MCF 10A (cell line): ENCODE data around the gene RPL36A. TPM values are rescaled to one million over a fixed set of nuclear protein-coding genes. Genes with fewer than 3 reads are reported as not detected.

Source experiments
- BruUV-seq: library from RNA; stranded (reverse); fragments of 400-500 nt; replicated peaks from 2 replicates; lab custom pipeline; 2021; lab: Mats Ljungman, UMichigan
- CTCF ChIA-PET: fragments of 300-600 bp; sonication (Branson Sonifier 250); formaldehyde crosslinking; extraction: SDS; loops from one replicate; lab custom pipeline; 2021; ENCODE audit warnings: antibody characterized with exemption, inconsistent platforms; lab: Yijun Ruan, JAX
- POLR2A ChIA-PET: fragments of 300-600, 350-650 bp; sonication (Branson Sonifier 250); formaldehyde crosslinking; extraction: SDS; loops from one replicate; lab custom pipeline; 2020; ENCODE audit warnings: antibody characterized with exemption, inconsistent platforms; lab: Yijun Ruan, JAX
- DNase-seq: peaks from one replicate; pipeline ENCODE4 v3.0.0-alpha.2; 2018; ENCODE audit not compliant: unreplicated experiment
- H3K27ac Mint-ChIP-seq: one replicate; pipeline ENCODE4 v1.8.0; 2022; ENCODE audit warnings: mild to moderate bottlenecking, low read depth, mixed read lengths; ENCODE audit not compliant: unreplicated experiment
- H3K27me3 Mint-ChIP-seq: one replicate; pipeline ENCODE4 v1.8.0; 2022; ENCODE audit warnings: mixed read lengths; ENCODE audit not compliant: insufficient read depth, unreplicated experiment
- H3K36me3 Mint-ChIP-seq: one replicate; pipeline ENCODE4 v1.8.0; 2022; ENCODE audit warnings: mild to moderate bottlenecking, moderate library complexity, mixed read lengths; ENCODE audit not compliant: insufficient read depth, unreplicated experiment
- H3K4me1 Mint-ChIP-seq: one replicate; pipeline ENCODE4 v1.8.0; 2022; ENCODE audit warnings: mixed read lengths; ENCODE audit not compliant: insufficient read depth, unreplicated experiment
- H3K4me3 Mint-ChIP-seq: one replicate; pipeline ENCODE4 v1.8.0; 2022; ENCODE audit warnings: mild to moderate bottlenecking, moderate library complexity, mixed read lengths; ENCODE audit not compliant: unreplicated experiment
- H3K9me3 Mint-ChIP-seq: one replicate; pipeline ENCODE4 v1.8.0; 2022; ENCODE audit warnings: mixed read lengths; ENCODE audit not compliant: unreplicated experiment
- CTCF ChIP-seq: fragments of 200-600 bp; IDR thresholded peaks from one replicate; pipeline ENCODE4 v1.8.0; 2022; ENCODE audit warnings: antibody characterized with exemption, mild to moderate bottlenecking; ENCODE audit not compliant: unreplicated experiment
- intact Hi-C: fragments of 100-400 bp; cut with micrococcal nuclease; formaldehyde crosslinking; loops from 2 replicates; pipeline ENCODE4 v1.14.1; 2022
- total RNA-seq: library from RNA; stranded (reverse); gene quantifications from 2 replicates; pipeline ENCODE4 v1.2.3, GENCODE V29; 2022

Gene RPL36A
- total RNA-seq, 1 experiment from 2014 or later: 482 TPM

DNA sequence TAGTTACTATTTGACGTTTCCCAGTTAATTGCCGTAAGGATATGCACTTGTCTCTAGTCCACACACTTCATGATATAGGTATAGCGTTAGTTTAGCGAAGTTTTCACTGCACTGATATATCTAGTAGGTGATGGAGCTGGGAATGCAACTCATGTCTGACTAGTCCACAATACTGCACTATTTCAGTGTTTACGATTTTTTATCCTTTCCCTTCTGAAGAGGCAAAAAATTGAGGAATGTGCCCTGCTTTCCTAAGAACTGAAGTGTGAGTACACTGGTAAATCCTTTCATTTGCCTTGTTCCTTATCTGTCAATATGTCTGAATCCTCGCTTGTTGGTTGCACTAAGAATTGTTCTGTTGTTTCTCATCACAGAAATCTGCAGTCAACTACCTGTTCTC, 1.0 kb downstream of the RPL36A start:
- no TSS peak for BruUV-seq
- Mint-ChIP-seq H3K4me3 (peak overlapping the region; percentile 85), H3K27me3 (peaks cover 13% of the 10 kb centered on the region), H3K27ac (peak overlapping the region; percentile 90), H3K9me3 (no peaks in the 10 kb centered on the region), H3K4me1 (no peaks in the 10 kb centered on the region), H3K36me3 (peaks cover 59% of the 10 kb centered on the region)
- intact Hi-C loops: no loop called here
- ChIA-PET CTCF (interaction anchor here (0.5 to 1.6 kb wide), 3 partner anchors 10 to 245 kb away, joined by 3 to 12 read pairs (median 5); no protein-coding TSS in a partner anchor), POLR2A (interaction anchor here (0.7 to 3.4 kb wide), 5 partner anchors 8 to 44 kb away, joined by 4 to 54 read pairs (median 10); partner anchors contain the start of genes GLA, HNRNPH2 and TIMM8A)
- TF ChIP-seq CTCF: no peak
- DNase-seq: no peak

DNA sequence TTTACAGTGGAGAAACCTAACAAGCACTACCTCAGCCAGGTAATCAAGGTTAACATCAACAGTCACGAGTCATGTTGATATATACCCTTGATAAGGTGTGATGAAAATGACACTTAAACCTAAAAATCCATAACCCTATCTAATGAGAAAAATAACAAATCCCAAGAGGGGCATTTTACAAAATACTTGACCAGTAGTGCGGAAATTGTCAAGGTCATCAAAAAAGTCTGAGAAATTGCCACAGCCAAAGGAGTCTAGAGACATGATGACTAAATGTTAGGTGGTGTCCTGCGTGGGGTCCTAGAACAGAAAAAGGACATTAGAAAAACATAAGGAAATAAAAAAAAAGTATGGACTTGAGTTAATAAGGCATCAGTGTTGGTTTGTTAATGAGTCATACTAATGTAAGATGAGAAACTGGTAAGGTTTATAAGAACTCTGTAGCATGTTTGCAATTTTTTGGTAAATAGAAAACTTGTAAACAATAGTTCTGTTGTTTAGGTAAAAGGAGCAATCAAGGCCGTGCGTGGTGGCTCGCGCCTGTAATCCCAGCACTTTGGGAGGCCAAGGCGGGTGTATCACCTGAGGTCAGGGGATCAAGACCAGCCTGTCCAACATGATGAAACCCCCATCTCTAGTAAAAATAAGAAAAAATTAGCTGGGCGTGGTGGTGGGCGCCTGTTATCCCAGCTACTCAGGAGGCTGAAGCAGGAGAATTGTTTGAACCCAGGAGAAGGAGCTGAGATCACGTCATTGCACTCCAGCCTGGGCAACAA, 2.9 kb downstream of the RPL36A start:
- ChIA-PET POLR2A (interaction anchor here (0.6 to 0.9 kb wide), 2 partner anchors 32 to 33 kb away, joined by 3 to 4 read pairs; no protein-coding TSS in a partner anchor), CTCF (interaction anchor here (0.5 kb wide), 1 partner anchor 404 kb away, joined by 3 read pairs; no protein-coding TSS in a partner anchor)
- no peak for DNase-seq
- H3K27me3 Mint-ChIP-seq: peaks cover 13% of the 10 kb centered on the region
- H3K27ac Mint-ChIP-seq: no peak overlapping the region
- no peak for TF ChIP-seq CTCF
- BruUV-seq: no TSS peak
- H3K9me3 Mint-ChIP-seq: no peaks in the 10 kb centered on the region
- H3K4me3 Mint-ChIP-seq: no peak overlapping the region
- no peaks in the 10 kb centered on the region for H3K4me1 Mint-ChIP-seq
- intact Hi-C loops: no loop called here
- H3K36me3 Mint-ChIP-seq: peaks cover 65% of the 10 kb centered on the region

GRCh38 chrX:101394372-101394771, 3.6 kb downstream of the RPL36A start:
- Mint-ChIP-seq H3K9me3 (no peaks in the 10 kb centered on the region), H3K36me3 (peaks cover 65% of the 10 kb centered on the region), H3K27me3 (peaks cover 20% of the 10 kb centered on the region), H3K4me1 (no peaks in the 10 kb centered on the region), H3K4me3 (no peak overlapping the region), H3K27ac (no peak overlapping the region)
- TF ChIP-seq CTCF: no peak
- intact Hi-C loops: no loop called here
- DNase-seq: no peak
- BruUV-seq: no TSS peak
- POLR2A ChIA-PET: interaction anchor here (0.9 kb wide), 1 partner anchor 33 kb away, joined by 4 read pairs; no protein-coding TSS in a partner anchor
- CTCF ChIA-PET: interaction anchor here (0.5 to 1.8 kb wide), 2 partner anchors 22 to 404 kb away, joined by 3 to 6 read pairs; no protein-coding TSS in a partner anchor

- H3K4me3 Mint-ChIP-seq: no peak overlapping the region
- BruUV-seq: no TSS peak
- DNase-seq: peak; percentile 36
- H3K27ac Mint-ChIP-seq: no peak overlapping the region
- ChIA-PET POLR2A (interaction anchor here (0.9 to 1.3 kb wide), 2 partner anchors 12 to 47 kb away, joined by 3 to 5 read pairs; partner anchors contain the start of genes GLA, HNRNPH2 and TIMM8A), CTCF (interaction anchor here (0.6 to 1.8 kb wide), 2 partner anchors 20 to 89 kb away, joined by 3 to 6 read pairs; no protein-coding TSS in a partner anchor)
- no peak for TF ChIP-seq CTCF
- peaks cover 34% of the 10 kb centered on the region for H3K27me3 Mint-ChIP-seq
- no peaks in the 10 kb centered on the region for H3K9me3 Mint-ChIP-seq
- H3K36me3 Mint-ChIP-seq: peaks cover 64% of the 10 kb centered on the region
- intact Hi-C loops: no loop called here
- no peaks in the 10 kb centered on the region for H3K4me1 Mint-ChIP-seq
Observed at GRCh38 chrX:101395789-101396188, 5.0 kb downstream of the RPL36A start.
